GM18907 (cell line): ENCODE data around the gene MIXL1.
"Not testable (repeated sequence)": the region's sequence is repeated elsewhere in the genome, so short reads cannot be mapped to it uniquely, and the experiment has no call there.

Experiments
- ATAC-seq: cut with Tn5 transposase; IDR thresholded peaks from one replicate; pipeline ENCODE4 v1.9.1; 2021; ENCODE audit warnings: mild to moderate bottlenecking, moderate library complexity; ENCODE audit not compliant: unreplicated experiment

MIXL1 gene

GRCh38 chr1:226223157-226223785 is at the start of gene MIXL1:
Gene MIXL1 (plus strand): TSS chr1:226223664. CDS start chr1:226223682, 18 bp downstream.
- ATAC-seq: peak; percentile 36

GRCh38 chr1:226176870-226177269 is 46.6 kb upstream of the MIXL1 start:
- no peak for ATAC-seq

GRCh38 chr1:226181996-226182714 is 41.3 kb upstream of the MIXL1 start:
- ATAC-seq: no peak

- ATAC-seq: no peak
Observed at GRCh38 chr1:226185141-226186036, 38.1 kb upstream of the MIXL1 start.

GRCh38 chr1:226186124-226187018 is 37.1 kb upstream of the MIXL1 start, which contains the start of gene ACBD3:
Gene ACBD3 (minus strand): TSS chr1:226186741. CDS start chr1:226186675, 66 bp downstream.
- peak; percentile 96 for ATAC-seq

GRCh38 chr1:226187019-226187322 is 36.5 kb upstream of the MIXL1 start:
- ATAC-seq: no peak

- ATAC-seq: no peak
Observed at GRCh38 chr1:226187380-226187779, 36.1 kb upstream of the MIXL1 start.

GRCh38 chr1:226195144-226195543 is 28.3 kb upstream of the MIXL1 start:
- no peak for ATAC-seq

GRCh38 chr1:226199971-226200370 is 23.5 kb upstream of the MIXL1 start:
- no peak for ATAC-seq

GRCh38 chr1:226201029-226201593 is 22.4 kb upstream of the MIXL1 start:
- ATAC-seq: peak; percentile 67

GRCh38 chr1:226202246-226202645 is 21.2 kb upstream of the MIXL1 start:
- no peak for ATAC-seq

- ATAC-seq: not testable (repeated sequence)
Observed at GRCh38 chr1:226202666-226203065, 20.8 kb upstream of the MIXL1 start.

- ATAC-seq: no peak
Observed at GRCh38 chr1:226203240-226203639, 20.2 kb upstream of the MIXL1 start.

- ATAC-seq: no peak
Observed at GRCh38 chr1:226203655-226204054, 19.8 kb upstream of the MIXL1 start.

- no peak for ATAC-seq
Observed at GRCh38 chr1:226204198-226204597, 19.3 kb upstream of the MIXL1 start.

GRCh38 chr1:226207048-226207447 is 16.4 kb upstream of the MIXL1 start:
- ATAC-seq: no peak

- ATAC-seq: no peak
Observed at GRCh38 chr1:226209307-226210059, 14.0 kb upstream of the MIXL1 start.

- ATAC-seq: no peak
Observed at GRCh38 chr1:226210571-226211176, 12.8 kb upstream of the MIXL1 start.

- ATAC-seq: no peak
Observed at GRCh38 chr1:226211181-226211821, 12.2 kb upstream of the MIXL1 start.
